Testis (tissue), 3 donors: Measurements from ENCODE around the gene IL20RB. TPM values are rescaled to one million over a fixed set of nuclear protein-coding genes. Genes with fewer than 3 reads are reported as not detected.

Source experiments
- DNase-seq: peaks from one replicate; pipeline ENCODE4 v3.0.0-alpha.2; 2019
- H3K27ac ChIP-seq, 2 donors: fragments of 200-600 bp; sonication (generic); one replicate each; pipeline ENCODE4 v1.5.1; 2019
- H3K27me3 ChIP-seq: fragments of 200-600 bp; sonication (generic); one replicate; pipeline ENCODE4 v1.5.1; 2019
- H3K36me3 ChIP-seq: fragments of 200-600 bp; sonication (generic); one replicate; pipeline ENCODE4 v1.5.1; 2017; ENCODE audit warnings: low read depth; ENCODE audit errors: missing control alignments
- H3K4me1 ChIP-seq: fragments of 200-600 bp; sonication (generic); one replicate; pipeline ENCODE4 v1.5.1; 2019
- H3K4me3 ChIP-seq, 2 donors: fragments of 200-600 bp; sonication (generic); one replicate each; pipeline ENCODE4 v1.5.1; 2017 to 2019
- H3K9me3 ChIP-seq: fragments of 200-600 bp; sonication (generic); one replicate; pipeline ENCODE4 v1.5.1; 2017
- POLR2A ChIP-seq: fragments of 450-650 bp; IDR thresholded peaks from one replicate; pipeline ENCODE4 v1.6.1; 2017; ENCODE audit warnings: antibody characterized with exemption, mild to moderate bottlenecking, moderate library complexity
- WGBS, 2 donors: methylation state at CpG; one replicate each; pipeline ENCODE4 v1.1.5; 2018; 5-methylcytosine and 5-hydroxymethylcytosine counted together
- intact Hi-C: fragments of 100-400 bp; cut with DNase I; formaldehyde crosslinking; loops from one replicate; pipeline ENCODE4 v1.15.1; 2023; ENCODE audit warnings: low total_unique reads
- polyA plus RNA-seq: library from polyadenylated mRNA; stranded (reverse); fragments of 350-450 nt; fragmentation: Illumina TruSeq; extraction: RNeasy Lipid Tissue Mini Kit (QIAGEN cat#74804); gene quantifications from one replicate; pipeline ENCODE4 v1.2.3, GENCODE V29; 2014; ENCODE audit warnings: low read depth, low replicate concordance; ENCODE audit not compliant: insufficient read depth
- total RNA-seq, 2 donors: library from RNA; depleted of rRNA; stranded (reverse); fragments of >200 nt; gene quantifications; one replicate each; pipeline ENCODE4 v1.2.3, GENCODE V29; 2016
- TF ChIP-seq, protein P1 (sequence below), 3 experiments: fragments of 450-650 bp in 2 of 3; fragments of 200-600 bp in 1 of 3; sonication (generic) in 1 of 3; IDR thresholded peaks; one replicate each; pipeline ENCODE4 v1.5.1; 2016 to 2019; ENCODE audit warnings: antibody characterized with exemption in 3 of 3, mild to moderate bottlenecking in 2 of 3, moderate library complexity in 1 of 3

Gene IL20RB
- total and polyA plus RNA-seq, 3 donors from 2014 or later: 2.0 to 12.5 (median 3.5) TPM

GRCh38 chr3:136954251-136954650 is 3.5 kb upstream of the IL20RB start:
- TF ChIP-seq, protein P1, sequence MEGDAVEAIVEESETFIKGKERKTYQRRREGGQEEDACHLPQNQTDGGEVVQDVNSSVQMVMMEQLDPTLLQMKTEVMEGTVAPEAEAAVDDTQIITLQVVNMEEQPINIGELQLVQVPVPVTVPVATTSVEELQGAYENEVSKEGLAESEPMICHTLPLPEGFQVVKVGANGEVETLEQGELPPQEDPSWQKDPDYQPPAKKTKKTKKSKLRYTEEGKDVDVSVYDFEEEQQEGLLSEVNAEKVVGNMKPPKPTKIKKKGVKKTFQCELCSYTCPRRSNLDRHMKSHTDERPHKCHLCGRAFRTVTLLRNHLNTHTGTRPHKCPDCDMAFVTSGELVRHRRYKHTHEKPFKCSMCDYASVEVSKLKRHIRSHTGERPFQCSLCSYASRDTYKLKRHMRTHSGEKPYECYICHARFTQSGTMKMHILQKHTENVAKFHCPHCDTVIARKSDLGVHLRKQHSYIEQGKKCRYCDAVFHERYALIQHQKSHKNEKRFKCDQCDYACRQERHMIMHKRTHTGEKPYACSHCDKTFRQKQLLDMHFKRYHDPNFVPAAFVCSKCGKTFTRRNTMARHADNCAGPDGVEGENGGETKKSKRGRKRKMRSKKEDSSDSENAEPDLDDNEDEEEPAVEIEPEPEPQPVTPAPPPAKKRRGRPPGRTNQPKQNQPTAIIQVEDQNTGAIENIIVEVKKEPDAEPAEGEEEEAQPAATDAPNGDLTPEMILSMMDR (IDR thresholded peaks at IDR 0.05): no peak
- no peak for TF ChIP-seq POLR2A
- 92 to 97% methylated on average over 2 of the region's 2 CpGs for WGBS, 2 donors
- Histone ChIP-seq H3K9me3 (no peaks in the 10 kb centered on the region), H3K36me3 (no peaks in the 10 kb centered on the region), H3K4me3 (no peak overlapping the region), H3K27me3 (no peaks in the 10 kb centered on the region), H3K27ac (no peak overlapping the region), H3K4me1 (peaks cover 9% of the 10 kb centered on the region)
- intact Hi-C loops: no loop called here
- DNase-seq: no peak

DNA sequence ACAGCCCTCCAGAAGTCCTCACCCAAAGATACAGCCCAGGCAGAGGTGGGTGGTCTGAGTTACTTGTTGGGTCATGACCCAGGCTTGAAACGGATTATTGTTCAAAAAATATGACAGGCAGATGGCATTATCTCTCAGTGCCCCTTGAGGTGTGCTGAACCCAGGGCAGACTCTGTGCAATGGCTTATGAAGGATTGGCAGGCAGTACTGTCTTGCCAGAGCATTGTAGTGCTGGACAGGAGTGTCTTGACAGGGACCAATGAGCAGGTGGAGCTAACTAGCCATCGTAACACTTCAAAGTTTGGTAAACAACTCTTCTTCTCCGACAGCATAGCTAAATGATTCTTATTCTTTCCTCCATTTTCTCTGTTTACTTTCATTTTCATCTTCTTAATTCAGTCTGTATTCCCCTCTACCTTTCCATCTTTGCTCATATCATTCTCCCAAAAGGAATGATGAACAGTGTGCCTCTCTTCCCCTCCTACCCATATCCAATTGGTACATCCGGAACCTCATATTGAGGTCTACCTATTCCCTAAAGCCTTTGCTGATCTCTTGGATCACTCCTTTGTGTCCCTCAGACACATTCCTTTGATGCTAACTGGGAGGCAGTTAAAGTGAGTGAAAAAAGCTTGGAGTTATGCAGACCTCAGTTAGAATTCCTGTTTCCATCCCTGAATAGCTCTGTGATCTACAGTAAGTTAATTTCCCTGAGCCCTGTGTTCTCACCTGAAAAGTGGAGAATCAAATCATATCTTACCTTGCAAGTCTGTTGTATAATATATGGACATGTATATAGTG is 2.6 kb upstream of the IL20RB start:
- 77 to 86% methylated on average over 4 of the region's 4 CpGs for WGBS, 2 donors
- Histone ChIP-seq H3K4me3 (no peak overlapping the region), H3K4me1 (peaks cover 9% of the 10 kb centered on the region), H3K36me3 (no peaks in the 10 kb centered on the region), H3K27me3 (no peaks in the 10 kb centered on the region), H3K27ac (no peak overlapping the region), H3K9me3 (no peaks in the 10 kb centered on the region)
- DNase-seq: no peak
- intact Hi-C loops: no loop called here
- TF ChIP-seq, protein P1 (IDR thresholded peaks at IDR 0.05): no peak
- TF ChIP-seq POLR2A: no peak

GRCh38 chr3:136955813-136956212 is 2.0 kb upstream of the IL20RB start:
- intact Hi-C loops: no loop called here
- Histone ChIP-seq H3K36me3 (no peaks in the 10 kb centered on the region), H3K4me3 (no peak overlapping the region), H3K4me1 (peaks cover 6% of the 10 kb centered on the region), H3K27me3 (no peaks in the 10 kb centered on the region), H3K27ac (no peak overlapping the region), H3K9me3 (no peaks in the 10 kb centered on the region)
- TF ChIP-seq POLR2A: no peak
- no peak for DNase-seq
- WGBS, 2 donors: 67 to 69% methylated on average over 2 of the region's 2 CpGs

DNA sequence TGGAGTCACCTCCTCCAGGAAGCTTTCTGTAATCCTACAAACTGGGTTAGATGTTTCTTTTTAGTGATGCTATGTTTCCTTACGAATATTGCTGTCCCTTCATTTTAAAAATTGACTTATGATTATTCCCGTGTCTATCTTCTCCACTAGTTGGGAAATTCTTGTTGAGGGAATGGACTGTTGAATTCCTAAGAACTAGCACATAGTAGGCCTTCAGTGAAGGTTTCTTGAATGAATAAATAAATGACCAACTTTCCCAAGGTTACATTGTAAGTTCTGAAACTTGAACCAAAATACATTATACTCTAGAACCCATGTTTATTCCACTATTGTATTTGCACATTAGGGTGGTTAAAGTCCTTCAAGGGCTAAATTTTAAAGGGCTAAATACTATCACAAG is 812 bp upstream of the IL20RB start:
- Histone ChIP-seq H3K4me1 (no peaks in the 10 kb centered on the region), H3K36me3 (no peaks in the 10 kb centered on the region), H3K4me3 (no peak overlapping the region), H3K9me3 (no peaks in the 10 kb centered on the region), H3K27ac (no peak overlapping the region), H3K27me3 (no peaks in the 10 kb centered on the region)
- no peak for DNase-seq
- intact Hi-C loops: no loop called here
- TF ChIP-seq POLR2A: no peak
- TF ChIP-seq, protein P1 (IDR thresholded peaks at IDR 0.05): no peak
- 98 to 99% methylated on average over 2 of the region's 2 CpGs for WGBS, 2 donors

- no peak for DNase-seq
- H3K9me3 ChIP-seq: no peaks in the 10 kb centered on the region
- WGBS, 2 donors: 65 to 82% methylated on average over 2 of the region's 2 CpGs
- no peaks in the 10 kb centered on the region for H3K36me3 ChIP-seq
- no peaks in the 10 kb centered on the region for H3K4me1 ChIP-seq
- intact Hi-C loops: no loop called here
- no peak for TF ChIP-seq POLR2A
- TF ChIP-seq, protein P1 (IDR thresholded peaks at IDR 0.05): no peak
- H3K27me3 ChIP-seq: no peaks in the 10 kb centered on the region
- no peak overlapping the region for H3K4me3 ChIP-seq
- no peak overlapping the region for H3K27ac ChIP-seq
Measured at GRCh38 chr3:136958939-136959338, 1.2 kb downstream of the IL20RB start.
